Mucosa of descending colon (tissue), 3 donors: Measurements from ENCODE around the gene PGM2. TPM values are rescaled to one million over a fixed set of nuclear protein-coding genes. Genes with fewer than 3 reads are reported as not detected.

ENCODE experiments used
- ATAC-seq: fragments of 200-7000 bp; cut with Tn5 transposase; one replicate; pipeline ENCODE4 v1.9.1; 2020; ENCODE audit warnings: mild to moderate bottlenecking, moderate library complexity
- DNase-seq, 3 donors: peaks; one replicate each; pipeline ENCODE4 v3.0.0-alpha.2; 2020
- H3K36me3 ChIP-seq: fragments of 200-600 bp; one replicate; pipeline ENCODE4 v1.8.0; 2021; ENCODE audit warnings: low read depth, mild to moderate bottlenecking
- H3K4me1 ChIP-seq: fragments of 200-600 bp; one replicate; pipeline ENCODE4 v1.8.0; 2021; ENCODE audit warnings: low read depth, mild to moderate bottlenecking
- H3K4me3 ChIP-seq: fragments of 200-600 bp; one replicate; pipeline ENCODE4 v1.8.0; 2021; ENCODE audit warnings: mild to moderate bottlenecking
- H3K9me3 ChIP-seq: fragments of 200-600 bp; one replicate; pipeline ENCODE4 v1.8.0; 2021; ENCODE audit warnings: mild to moderate bottlenecking
- CTCF ChIP-seq: fragments of 200-600 bp; IDR thresholded peaks from one replicate; pipeline ENCODE4 v1.8.0; 2022; ENCODE audit warnings: antibody characterized with exemption, mild to moderate bottlenecking
- intact Hi-C, 2 donors: fragments of 100-400 bp; cut with DNase I in 1 of 2; cut with micrococcal nuclease in 1 of 2; formaldehyde crosslinking; loops; one replicate each; pipeline versions ENCODE4 v1.11.0 to v1.11.1; 2022; cut with DNase I, micrococcal nuclease
- total RNA-seq, 3 donors: library from RNA; stranded (reverse); fragmentation: NEBNext Ultra II Directional in 2 of 3; extraction: Animal tissue kit (Norgen Biotek cat#: 25700) in 2 of 3; gene quantifications; one replicate each; pipeline versions ENCODE4 v1.2.1 to v1.2.4, GENCODE V29; 2021 to 2023
- donor health status: DM: no; HTN: no; CAD: no; lungs with moderate emphysema.
- donor health status: DM: no; HTN: no; CAD: no.
- donor health status: DM: no; HTN: yes; CAD: no.

Gene PGM2
- total RNA-seq, 3 donors from 2014 or later, result 22.1 to 36.8 (median 27.4) TPM

GRCh38 chr4:37845201-37845600, 18.7 kb downstream of the PGM2 start:
- no peak overlapping the region for H3K4me3 ChIP-seq
- ATAC-seq (no peak), DNase-seq (no peak)
- TF ChIP-seq CTCF, result no peak
- H3K4me1 ChIP-seq, result no peaks in the 10 kb centered on the region
- intact Hi-C loops, result no loop called here
- no peaks in the 10 kb centered on the region for H3K9me3 ChIP-seq
- no peaks in the 10 kb centered on the region for H3K36me3 ChIP-seq

GRCh38 chr4:37847311-37847884, 20.9 kb downstream of the PGM2 start:
- ATAC-seq (no peak), DNase-seq (no peak)
- H3K9me3 ChIP-seq, result no peaks in the 10 kb centered on the region
- H3K4me1 ChIP-seq, result no peaks in the 10 kb centered on the region
- H3K36me3 ChIP-seq, result no peaks in the 10 kb centered on the region
- no peak for TF ChIP-seq CTCF
- intact Hi-C loops, result no loop called here
- H3K4me3 ChIP-seq, result no peak overlapping the region

GRCh38 chr4:37852376-37852775, 25.9 kb downstream of the PGM2 start:
- intact Hi-C loops, result no loop called here
- no peak for TF ChIP-seq CTCF
- no peaks in the 10 kb centered on the region for H3K36me3 ChIP-seq

GRCh38 chr4:37858112-37858511, 31.6 kb downstream of the PGM2 start:
- H3K4me1 ChIP-seq, result no peaks in the 10 kb centered on the region
- no peak for TF ChIP-seq CTCF
- H3K9me3 ChIP-seq, result no peaks in the 10 kb centered on the region
- DNase-seq, result no peak
- intact Hi-C loops, result no loop called here
- H3K36me3 ChIP-seq, result no peaks in the 10 kb centered on the region
- no peak for ATAC-seq
- no peak overlapping the region for H3K4me3 ChIP-seq

More at GRCh38 chr4:37852376-37852775, 25.9 kb downstream of the PGM2 start:
- no peaks in the 10 kb centered on the region for H3K9me3 ChIP-seq
- ATAC-seq (no peak), DNase-seq (no peak)
- H3K4me3 ChIP-seq, result no peak overlapping the region
- H3K4me1 ChIP-seq, result no peaks in the 10 kb centered on the region

- Histone ChIP-seq H3K9me3 (no peaks in the 10 kb centered on the region), H3K36me3 (no peaks in the 10 kb centered on the region), H3K4me3 (no peak overlapping the region), H3K4me1 (no peaks in the 10 kb centered on the region)
- intact Hi-C loops, result no loop called here
- TF ChIP-seq CTCF, result no peak
- ATAC-seq, result no peak
- no peak for DNase-seq
These were observed 32.4 kb downstream of the PGM2 start for GRCh38 chr4:37858872-37859271.

- no peak for DNase-seq
- no peaks in the 10 kb centered on the region for H3K36me3 ChIP-seq
- no peaks in the 10 kb centered on the region for H3K4me1 ChIP-seq
- intact Hi-C loops, result no loop called here
- H3K4me3 ChIP-seq, result no peak overlapping the region
- no peaks in the 10 kb centered on the region for H3K9me3 ChIP-seq
- ATAC-seq, result no peak
- TF ChIP-seq CTCF, result no peak
These were observed 33.8 kb downstream of the PGM2 start for GRCh38 chr4:37860266-37860665.
